ENCODE measurements around the gene RPTOR. TPM values are rescaled to one million over a fixed set of nuclear protein-coding genes. Genes with fewer than 3 reads are reported as not detected.

Gene RPTOR
- total RNA-seq, 4 donors from 2014 or later = 23.6 to 37.0 (median 27.8) TPM

GRCh38 chr17:80976701-80977100 lies 432.1 kb downstream of the RPTOR start:
- ATAC-seq (ENCODE audit: low FRiP score) = no peak
- no peak for TF ChIP-seq CTCF (IDR thresholded peaks at IDR 0.05)
- no peak for DNase-seq (ENCODE audit: low spot score)

GRCh38 chr17:80977172-80977571 lies 432.5 kb downstream of the RPTOR start:
- no peak for DNase-seq (ENCODE audit: low spot score)
- ATAC-seq (ENCODE audit: low FRiP score) = no peak
- TF ChIP-seq CTCF (IDR thresholded peaks at IDR 0.05) = no peak

GRCh38 chr17:80978499-80979497 lies 434.2 kb downstream of the RPTOR start:
- DNase-seq (ENCODE audit: low spot score) (no peak), ATAC-seq (ENCODE audit: low FRiP score) (no peak)
- no peak for TF ChIP-seq CTCF (IDR thresholded peaks at IDR 0.05)

- no peak for ATAC-seq (ENCODE audit: low FRiP score)
- no peak for TF ChIP-seq CTCF (IDR thresholded peaks at IDR 0.05)
- no peak for DNase-seq (ENCODE audit: low spot score)
Observed at GRCh38 chr17:80979547-80980378, 435.1 kb downstream of the RPTOR start.

- ATAC-seq (ENCODE audit: low FRiP score) = peak; percentile 51
- TF ChIP-seq CTCF (IDR thresholded peaks at IDR 0.05) = no peak
- DNase-seq (ENCODE audit: low spot score) = no peak
Observed at GRCh38 chr17:80980397-80981061, 435.9 kb downstream of the RPTOR start.

GRCh38 chr17:80981062-80981902 lies 436.6 kb downstream of the RPTOR start:
- ATAC-seq (ENCODE audit: low FRiP score) = peak; percentile 1
- TF ChIP-seq CTCF (IDR thresholded peaks at IDR 0.05) = peak in 2 of 3 donors; percentile 71 to 82

More at GRCh38 chr17:80981062-80981902, 436.6 kb downstream of the RPTOR start:
- no peak for DNase-seq (ENCODE audit: low spot score)
